Measurements from ENCODE around the gene CDC34.

Gene CDC34

DNA sequence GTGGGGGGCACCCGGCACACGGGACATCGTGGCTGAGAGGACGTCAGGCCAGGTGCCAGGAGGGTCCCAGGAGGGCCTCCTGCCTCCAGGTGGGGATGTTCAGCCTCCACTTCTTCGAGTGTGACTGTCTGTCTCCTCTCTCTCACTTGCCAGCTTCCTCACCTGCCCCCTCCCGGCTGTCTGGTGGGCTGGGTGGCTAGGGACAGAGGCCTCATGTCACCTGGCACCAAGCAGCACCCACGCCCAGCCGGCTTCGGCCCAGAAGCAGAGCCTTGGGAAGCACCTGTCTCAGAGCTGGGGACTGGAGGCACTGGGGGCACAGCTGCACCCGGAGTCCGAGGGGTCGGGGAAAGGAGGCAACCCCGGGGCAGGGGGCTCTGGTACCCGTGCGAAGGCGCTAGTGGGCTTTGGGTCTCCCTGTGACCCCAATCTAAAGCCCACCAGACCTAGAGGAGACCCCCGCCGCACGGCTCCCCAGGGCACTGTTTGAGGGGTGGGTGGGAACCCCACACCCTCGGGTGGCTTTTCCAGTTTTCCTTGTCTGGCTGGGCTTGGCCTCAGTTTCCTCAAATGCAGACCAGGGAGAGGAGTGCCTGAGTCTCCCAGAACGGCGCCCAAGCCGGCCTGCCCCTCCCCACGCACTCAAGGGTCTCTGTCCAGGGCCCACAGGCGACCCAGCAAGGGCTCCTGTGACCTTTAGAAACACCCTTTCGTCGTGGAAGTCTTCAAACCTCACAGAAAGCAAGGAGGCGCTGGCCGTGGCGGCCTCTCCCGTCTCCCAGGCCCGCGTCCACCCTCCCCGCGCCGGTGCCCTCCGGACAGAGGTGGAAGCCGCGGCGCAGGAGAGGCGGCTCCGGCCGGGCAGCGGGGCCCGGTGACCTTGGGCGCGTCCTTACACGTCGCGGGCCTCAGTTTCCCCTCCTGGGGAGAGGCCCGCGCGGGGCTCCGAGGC, 57.5 kb downstream of the CDC34 start:
- no peak for DNase-seq (ENCODE audit: low read depth)

DNA sequence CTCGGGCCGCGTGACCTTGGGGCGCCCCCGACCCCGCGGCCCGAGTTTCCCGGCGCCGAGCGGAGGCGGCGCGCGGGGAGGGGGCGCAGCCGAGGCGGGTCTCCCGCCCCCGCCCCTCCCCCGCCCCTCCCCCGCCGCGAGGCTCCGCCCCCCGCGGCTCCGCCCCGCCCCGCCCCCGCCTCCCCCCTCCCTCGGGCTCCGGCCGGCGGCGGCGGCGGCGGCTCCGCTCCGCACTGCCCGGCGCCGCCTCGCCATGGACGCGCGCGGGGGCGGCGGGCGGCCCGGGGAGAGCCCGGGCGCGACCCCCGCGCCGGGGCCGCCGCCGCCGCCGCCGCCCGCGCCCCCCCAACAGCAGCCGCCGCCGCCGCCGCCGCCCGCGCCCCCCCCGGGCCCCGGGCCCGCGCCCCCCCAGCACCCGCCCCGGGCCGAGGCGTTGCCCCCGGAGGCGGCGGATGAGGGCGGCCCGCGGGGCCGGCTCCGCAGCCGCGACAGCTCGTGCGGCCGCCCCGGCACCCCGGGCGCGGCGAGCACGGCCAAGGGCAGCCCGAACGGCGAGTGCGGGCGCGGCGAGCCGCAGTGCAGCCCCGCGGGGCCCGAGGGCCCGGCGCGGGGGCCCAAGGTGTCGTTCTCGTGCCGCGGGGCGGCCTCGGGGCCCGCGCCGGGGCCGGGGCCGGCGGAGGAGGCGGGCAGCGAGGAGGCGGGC, 58.3 kb downstream of the CDC34 start, which contains the start of gene HCN2:
Gene HCN2 (plus strand): TSS at position 189 of the 703 bp plus-strand sequence. CDS start 65 bp downstream, at position 254.
- DNase-seq (ENCODE audit: low read depth): no peak

DNA sequence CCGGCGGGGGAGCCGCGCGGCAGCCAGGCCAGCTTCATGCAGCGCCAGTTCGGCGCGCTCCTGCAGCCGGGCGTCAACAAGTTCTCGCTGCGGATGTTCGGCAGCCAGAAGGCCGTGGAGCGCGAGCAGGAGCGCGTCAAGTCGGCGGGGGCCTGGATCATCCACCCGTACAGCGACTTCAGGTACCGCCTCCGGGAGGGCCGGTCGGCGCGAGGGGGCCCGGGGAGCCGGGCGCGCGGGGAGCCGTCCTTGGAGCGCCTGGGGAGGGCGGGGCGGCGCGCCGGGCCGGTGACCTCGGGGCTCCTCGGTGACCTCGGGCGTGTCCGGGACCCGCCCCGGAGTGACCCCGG, 58.8 kb downstream of the CDC34 start:
- DNase-seq (ENCODE audit: low read depth): no peak

DNA sequence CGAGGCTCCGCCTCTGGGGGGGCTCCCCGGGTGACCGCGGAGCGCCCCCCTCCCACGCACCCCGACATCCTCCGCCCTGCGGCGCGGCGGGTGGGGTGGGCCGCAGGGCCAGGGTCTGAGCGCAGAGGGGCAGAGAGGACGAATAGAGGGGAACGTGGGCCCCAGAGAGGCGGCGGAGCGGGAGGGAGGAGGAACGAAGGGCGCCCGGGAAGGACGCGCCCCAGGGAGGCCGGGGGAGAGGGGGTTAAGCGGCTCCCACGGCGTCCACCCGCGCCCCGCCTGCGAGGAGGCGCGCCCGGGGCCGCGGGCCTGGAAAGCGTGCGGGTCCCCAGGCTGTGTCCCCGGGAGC, 59.2 kb downstream of the CDC34 start:
- DNase-seq (ENCODE audit: low read depth): no peak

DNA sequence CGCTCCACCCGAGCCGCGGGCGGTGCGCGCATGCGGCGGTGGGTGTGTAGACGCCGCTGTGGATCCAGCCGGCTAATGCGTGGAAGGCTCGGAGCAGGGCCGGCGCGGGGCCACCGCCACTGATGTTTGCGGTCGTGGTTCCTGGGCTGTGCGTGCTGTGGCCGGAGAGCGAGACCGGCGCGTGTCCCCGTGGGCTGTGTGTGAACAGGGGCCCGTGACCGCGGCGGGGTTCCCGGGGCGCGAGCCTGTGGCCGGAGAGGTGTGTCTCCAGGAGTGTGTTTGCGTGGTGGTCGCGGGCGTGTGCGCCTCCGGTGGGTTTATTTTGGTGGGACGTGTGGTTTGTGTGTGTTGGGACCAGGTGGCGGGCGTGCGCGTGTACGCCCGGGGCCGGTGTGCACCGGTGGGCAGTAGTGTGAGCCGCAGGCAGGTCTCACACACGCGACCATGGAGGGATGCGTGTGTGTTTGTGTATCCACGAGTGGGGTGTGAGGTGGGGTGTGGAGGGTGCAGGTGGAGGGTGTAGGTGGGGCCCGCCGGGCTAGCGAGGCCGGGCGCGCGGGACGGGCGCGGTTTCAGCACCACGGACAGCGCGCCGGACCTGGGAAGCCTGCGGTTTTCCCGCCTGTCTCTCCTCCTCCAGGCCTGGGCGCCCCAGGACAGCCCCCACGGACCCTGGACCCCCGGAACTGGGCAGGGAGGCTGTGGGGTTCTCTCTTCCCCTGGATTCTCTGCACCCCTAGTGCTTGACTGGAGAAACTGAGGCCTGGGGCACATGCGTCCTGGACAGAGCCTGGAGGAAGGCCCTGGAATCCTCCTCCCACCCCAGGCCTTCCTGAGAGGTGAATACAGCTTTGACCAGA, 59.8 kb downstream of the CDC34 start:
- DNase-seq (ENCODE audit: low read depth): no peak

All from stromal cell of bone marrow (primary cell).